ENCODE results near the gene NAT10.

GRCh38 chr11:34140149-34140548 lies 34.7 kb downstream of the NAT10 start:
- no peak for TF ChIP-seq RARB (CRISPR knock-in tag; IDR thresholded peaks at IDR 0.05)
- no peak for TF ChIP-seq ISL1 (CRISPR knock-in tag; IDR thresholded peaks at IDR 0.05)
- TF ChIP-seq, protein P1, sequence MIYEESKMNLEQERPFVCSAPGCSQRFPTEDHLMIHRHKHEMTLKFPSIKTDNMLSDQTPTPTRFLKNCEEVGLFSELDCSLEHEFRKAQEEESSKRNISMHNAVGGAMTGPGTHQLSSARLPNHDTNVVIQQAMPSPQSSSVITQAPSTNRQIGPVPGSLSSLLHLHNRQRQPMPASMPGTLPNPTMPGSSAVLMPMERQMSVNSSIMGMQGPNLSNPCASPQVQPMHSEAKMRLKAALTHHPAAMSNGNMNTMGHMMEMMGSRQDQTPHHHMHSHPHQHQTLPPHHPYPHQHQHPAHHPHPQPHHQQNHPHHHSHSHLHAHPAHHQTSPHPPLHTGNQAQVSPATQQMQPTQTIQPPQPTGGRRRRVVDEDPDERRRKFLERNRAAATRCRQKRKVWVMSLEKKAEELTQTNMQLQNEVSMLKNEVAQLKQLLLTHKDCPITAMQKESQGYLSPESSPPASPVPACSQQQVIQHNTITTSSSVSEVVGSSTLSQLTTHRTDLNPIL (CRISPR knock-in tag; IDR thresholded peaks at IDR 0.05; ENCODE audit: low read depth), result no peak
- no peak for TF ChIP-seq ZNF8 (CRISPR knock-in tag; IDR thresholded peaks at IDR 0.05)
- TF ChIP-seq, protein P2, sequence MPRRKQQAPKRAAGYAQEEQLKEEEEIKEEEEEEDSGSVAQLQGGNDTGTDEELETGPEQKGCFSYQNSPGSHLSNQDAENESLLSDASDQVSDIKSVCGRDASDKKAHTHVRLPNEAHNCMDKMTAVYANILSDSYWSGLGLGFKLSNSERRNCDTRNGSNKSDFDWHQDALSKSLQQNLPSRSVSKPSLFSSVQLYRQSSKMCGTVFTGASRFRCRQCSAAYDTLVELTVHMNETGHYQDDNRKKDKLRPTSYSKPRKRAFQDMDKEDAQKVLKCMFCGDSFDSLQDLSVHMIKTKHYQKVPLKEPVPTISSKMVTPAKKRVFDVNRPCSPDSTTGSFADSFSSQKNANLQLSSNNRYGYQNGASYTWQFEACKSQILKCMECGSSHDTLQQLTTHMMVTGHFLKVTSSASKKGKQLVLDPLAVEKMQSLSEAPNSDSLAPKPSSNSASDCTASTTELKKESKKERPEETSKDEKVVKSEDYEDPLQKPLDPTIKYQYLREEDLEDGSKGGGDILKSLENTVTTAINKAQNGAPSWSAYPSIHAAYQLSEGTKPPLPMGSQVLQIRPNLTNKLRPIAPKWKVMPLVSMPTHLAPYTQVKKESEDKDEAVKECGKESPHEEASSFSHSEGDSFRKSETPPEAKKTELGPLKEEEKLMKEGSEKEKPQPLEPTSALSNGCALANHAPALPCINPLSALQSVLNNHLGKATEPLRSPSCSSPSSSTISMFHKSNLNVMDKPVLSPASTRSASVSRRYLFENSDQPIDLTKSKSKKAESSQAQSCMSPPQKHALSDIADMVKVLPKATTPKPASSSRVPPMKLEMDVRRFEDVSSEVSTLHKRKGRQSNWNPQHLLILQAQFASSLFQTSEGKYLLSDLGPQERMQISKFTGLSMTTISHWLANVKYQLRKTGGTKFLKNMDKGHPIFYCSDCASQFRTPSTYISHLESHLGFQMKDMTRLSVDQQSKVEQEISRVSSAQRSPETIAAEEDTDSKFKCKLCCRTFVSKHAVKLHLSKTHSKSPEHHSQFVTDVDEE (CRISPR knock-in tag; IDR thresholded peaks at IDR 0.05), result no peak
- TF ChIP-seq, protein P3, sequence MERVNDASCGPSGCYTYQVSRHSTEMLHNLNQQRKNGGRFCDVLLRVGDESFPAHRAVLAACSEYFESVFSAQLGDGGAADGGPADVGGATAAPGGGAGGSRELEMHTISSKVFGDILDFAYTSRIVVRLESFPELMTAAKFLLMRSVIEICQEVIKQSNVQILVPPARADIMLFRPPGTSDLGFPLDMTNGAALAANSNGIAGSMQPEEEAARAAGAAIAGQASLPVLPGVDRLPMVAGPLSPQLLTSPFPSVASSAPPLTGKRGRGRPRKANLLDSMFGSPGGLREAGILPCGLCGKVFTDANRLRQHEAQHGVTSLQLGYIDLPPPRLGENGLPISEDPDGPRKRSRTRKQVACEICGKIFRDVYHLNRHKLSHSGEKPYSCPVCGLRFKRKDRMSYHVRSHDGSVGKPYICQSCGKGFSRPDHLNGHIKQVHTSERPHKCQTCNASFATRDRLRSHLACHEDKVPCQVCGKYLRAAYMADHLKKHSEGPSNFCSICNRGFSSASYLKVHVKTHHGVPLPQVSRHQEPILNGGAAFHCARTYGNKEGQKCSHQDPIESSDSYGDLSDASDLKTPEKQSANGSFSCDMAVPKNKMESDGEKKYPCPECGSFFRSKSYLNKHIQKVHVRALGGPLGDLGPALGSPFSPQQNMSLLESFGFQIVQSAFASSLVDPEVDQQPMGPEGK (CRISPR knock-in tag; IDR thresholded peaks at IDR 0.05; ENCODE audit: borderline replicate concordance), result no peak
- no peak for TF ChIP-seq ZC3H10 (CRISPR knock-in tag; IDR thresholded peaks at IDR 0.05)
- TF ChIP-seq PPARA (CRISPR knock-in tag; IDR thresholded peaks at IDR 0.05; ENCODE audit: borderline replicate concordance), result no peak
